ENCODE measurements around the gene SCP2. TPM values are rescaled to one million over a fixed set of nuclear protein-coding genes. Genes with fewer than 3 reads are reported as not detected.

SCP2 gene
- total and polyA plus RNA-seq, 9 donors, result 58.4 to 161 (median 105) TPM

GRCh38 chr1:52925571-52926005, 1.5 kb upstream of the SCP2 start:
- Histone ChIP-seq H3K9me3 (no peaks in the 10 kb centered on the region), H3K27me3 (no peaks in the 10 kb centered on the region), H3K4me3 (peak overlapping the region; percentile 74), H3K36me3 (no peaks in the 10 kb centered on the region), H3K27ac (peak overlapping the region in 1 of 2 donors; percentile 72), H3K4me1 (ENCODE audit: insufficient read depth) (peaks cover 11% of the 10 kb centered on the region)
- WGBS, 3 donors, result 7 to 9% (median 7%) methylated on average over 5 of the region's 5 CpGs
- DNase-seq, result peak in 4 of 5 donors; percentile 57 to 75 (median 69)
- intact Hi-C loops (cut with DNase I), result loop anchor here in 1 of 4 donors (10.0 kb wide), 2 partner anchors 221 to 1951 kb away; partner anchors contain the start of gene CDKN2C
- no peak for TF ChIP-seq EP300 (IDR thresholded peaks at IDR 0.05)
- no peak for TF ChIP-seq CTCF (IDR thresholded peaks at IDR 0.05)
- TF ChIP-seq POLR2A (IDR thresholded peaks at IDR 0.05), result no peak

- no peaks in the 10 kb centered on the region for H3K27me3 ChIP-seq
- H3K27ac ChIP-seq, result peak overlapping the region in 1 of 2 donors; percentile 72
- no peaks in the 10 kb centered on the region for H3K36me3 ChIP-seq
- peak overlapping the region; percentile 74 for H3K4me3 ChIP-seq
- no peak for DNase-seq
- WGBS, 3 donors, result 9 to 13% (median 10%) methylated on average over 12 of the region's 12 CpGs
- H3K4me1 ChIP-seq (ENCODE audit: insufficient read depth), result peaks cover 11% of the 10 kb centered on the region
- intact Hi-C loops (cut with DNase I), result loop anchor here in 1 of 4 donors (10.0 kb wide), 2 partner anchors 222 to 1952 kb away; partner anchors contain the start of gene CDKN2C
- TF ChIP-seq EP300 (IDR thresholded peaks at IDR 0.05) (no peak), CTCF (IDR thresholded peaks at IDR 0.05) (no peak), POLR2A (IDR thresholded peaks at IDR 0.05) (no peak)
- no peaks in the 10 kb centered on the region for H3K9me3 ChIP-seq
Observed at GRCh38 chr1:52926864-52927211, 238 bp upstream of the SCP2 start.

DNA sequence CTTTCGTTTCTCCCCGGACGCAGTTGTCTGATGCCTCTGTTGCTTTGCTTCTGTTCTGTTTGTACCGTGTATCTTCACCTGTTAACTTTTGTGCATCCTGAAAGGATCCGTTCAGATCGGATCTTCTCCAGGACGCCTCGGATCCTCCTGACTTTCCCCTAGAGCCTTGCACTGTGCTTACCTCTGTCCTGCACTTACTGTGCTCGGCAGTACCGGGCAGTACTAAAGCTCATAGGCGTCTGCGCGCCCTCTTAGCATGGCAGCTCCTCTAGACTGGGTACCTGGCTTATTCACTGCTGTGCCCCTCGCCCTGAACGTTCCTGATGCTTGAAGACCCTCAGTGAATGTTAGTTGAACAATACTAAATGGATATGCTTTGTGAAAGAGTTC, 934 bp downstream of the SCP2 start:
- H3K4me1 ChIP-seq (ENCODE audit: insufficient read depth), result peaks cover 9% of the 10 kb centered on the region
- TF ChIP-seq EP300 (IDR thresholded peaks at IDR 0.05), result no peak
- TF ChIP-seq POLR2A (IDR thresholded peaks at IDR 0.05), result no peak
- TF ChIP-seq CTCF (IDR thresholded peaks at IDR 0.05), result no peak
- H3K36me3 ChIP-seq, result no peaks in the 10 kb centered on the region
- DNase-seq, result no peak
- H3K4me3 ChIP-seq, result peak overlapping the region; percentile 74
- peak overlapping the region in 1 of 2 donors; percentile 72 for H3K27ac ChIP-seq
- H3K27me3 ChIP-seq, result no peaks in the 10 kb centered on the region
- intact Hi-C loops (cut with DNase I), result loop anchor here in 1 of 4 donors (10.0 kb wide), 2 partner anchors 223 to 1953 kb away; partner anchors contain the start of gene CDKN2C
- no peaks in the 10 kb centered on the region for H3K9me3 ChIP-seq
- WGBS, 3 donors, result 10 to 16% (median 16%) methylated on average over 15 of the region's 15 CpGs

DNA sequence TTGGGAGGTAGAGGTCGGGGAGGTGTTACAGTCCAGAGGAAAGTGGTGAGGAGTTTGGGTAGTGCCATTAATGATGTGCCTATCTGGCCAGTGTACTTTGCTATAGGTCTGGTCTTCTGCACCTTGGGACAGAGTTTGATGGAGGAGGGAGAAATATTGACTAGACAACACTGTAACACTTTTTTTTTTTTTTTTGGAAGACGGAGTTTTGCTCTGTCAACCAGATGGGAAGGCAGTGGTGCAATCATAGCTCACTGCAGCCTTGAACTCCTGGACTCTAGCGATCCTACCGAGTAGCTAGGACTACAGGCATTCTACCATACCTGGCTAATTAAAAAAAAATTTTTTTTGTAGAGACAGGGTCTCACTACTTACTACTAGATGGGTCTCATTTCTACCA, 1.9 kb downstream of the SCP2 start:
- peaks cover 9% of the 10 kb centered on the region for H3K4me1 ChIP-seq (ENCODE audit: insufficient read depth)
- H3K4me3 ChIP-seq, result no peak overlapping the region
- no peaks in the 10 kb centered on the region for H3K9me3 ChIP-seq
- DNase-seq, result no peak
- TF ChIP-seq CTCF (IDR thresholded peaks at IDR 0.05) (no peak), EP300 (IDR thresholded peaks at IDR 0.05) (no peak), POLR2A (IDR thresholded peaks at IDR 0.05) (no peak)
- no peak overlapping the region for H3K27ac ChIP-seq
- H3K36me3 ChIP-seq, result no peaks in the 10 kb centered on the region
- whole genome bisulfite sequencing, 3 donors, result 91 to 93% (median 93%) methylated on average over 4 of the region's 4 CpGs
- H3K27me3 ChIP-seq, result no peaks in the 10 kb centered on the region
- intact Hi-C loops (cut with DNase I), result loop anchor here in 1 of 4 donors (10.0 kb wide), 2 partner anchors 224 to 1954 kb away; partner anchors contain the start of gene CDKN2C
